H1 (cell line): ENCODE results near the gene SAT2. TPM values are rescaled to one million over a fixed set of nuclear protein-coding genes. Genes with fewer than 3 reads are reported as not detected.

Source experiments
- CHD7 ChIP-seq: fragments of 300-600 bp; sonication (generic); IDR thresholded peaks from 2 replicates; pipeline ENCODE4 v1.7.1; 2012; ENCODE audit warnings: low read length, moderate library complexity, mild to moderate bottlenecking, inconsistent platforms; ENCODE audit not compliant: insufficient replicate concordance
- CTCF ChIP-seq, 3 experiments: IDR thresholded peaks; 1 replicate in 2 of 3; 2 replicates in 1 of 3; pipeline versions ENCODE4 v1.5.1 to v1.6.1; 2011; ENCODE audit warnings: low read length in 3 of 3, mild to moderate bottlenecking in 3 of 3, inconsistent platforms in 2 of 3, low read depth in 1 of 3, moderate library complexity in 1 of 3; ENCODE audit not compliant: insufficient read depth in 1 of 3; ENCODE audit errors: control extremely low read depth in 1 of 3
- EP300 ChIP-seq, 2 experiments: IDR thresholded peaks; 1 replicate in 1 of 2; 2 replicates in 1 of 2; pipeline ENCODE4 v1.6.1; 2011 to 2012; ENCODE audit warnings: low read depth in 2 of 2, low read length in 2 of 2, mild to moderate bottlenecking in 2 of 2, borderline replicate concordance in 1 of 2, inconsistent platforms in 1 of 2, moderate library complexity in 1 of 2
- NANOG ChIP-seq: IDR thresholded peaks from 2 replicates; pipeline ENCODE4 v1.6.1; 2011; ENCODE audit warnings: low read length, low read depth, mild to moderate bottlenecking, inconsistent platforms; ENCODE audit not compliant: insufficient read depth, poor library complexity, severe bottlenecking
- RBBP5 ChIP-seq: IDR thresholded peaks from 2 replicates; pipeline ENCODE4 v1.7.1; 2012; ENCODE audit warnings: low read depth, mild to moderate bottlenecking, inconsistent platforms, low read length, moderate library complexity, borderline replicate concordance
- polyA plus RNA-seq, 7 experiments: library from polyadenylated mRNA; depleted of rRNA in 3 of 7; stranded (reverse) in 5 of 7; unstranded in 2 of 7; fragments of >200 nt in 5 of 7; fragments of 200-250 nt in 2 of 7; gene quantifications; 1 replicate in 5 of 7; 2 replicates in 1 of 7; 4 replicates in 1 of 7; pipeline versions ENCODE4 v1.2.1 to v1.2.3, GENCODE V29; 2011 to 2013; ENCODE audit warnings: missing spikeins in 2 of 7, mixed read lengths in 2 of 7
- total RNA-seq: library from RNA; stranded (reverse); fragmentation: NEBNext Ultra II Directional; extraction: Animal tissue kit (Norgen Biotek cat#: 25700); gene quantifications from 2 replicates; pipeline ENCODE4 v1.2.1, GENCODE V29; 2021

Gene SAT2
- total and polyA plus RNA-seq, 2 of the 8 experiments (the other 6 are each of a cell fraction or from before 2014, with no cell fraction given), result 36.4 to 72.3 TPM

DNA sequence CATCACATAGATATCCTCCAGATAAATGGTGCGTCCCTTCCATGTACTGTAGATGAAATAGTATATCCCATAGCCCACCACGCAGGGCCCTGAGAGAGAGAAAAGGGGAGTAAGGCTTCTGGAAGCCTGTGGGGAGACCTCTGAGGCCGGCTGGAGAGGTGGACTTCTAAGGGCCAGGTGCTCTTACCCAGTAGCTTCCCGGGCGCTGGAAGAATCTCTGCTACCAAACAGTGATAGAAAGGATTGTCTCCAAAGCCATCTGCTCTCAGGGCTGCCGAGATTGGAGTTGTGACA is 718 bp downstream of the SAT2 start (continued):
- TF ChIP-seq CHD7, result no peak
- TF ChIP-seq RBBP5, result no peak
- no peak for TF ChIP-seq NANOG
- no peak for TF ChIP-seq EP300 (IDR thresholded peaks at IDR 0.05; ENCODE audit: borderline replicate concordance in 1 of 2, low read depth in 2 of 2, low read length in 2 of 2)
- TF ChIP-seq CTCF (IDR thresholded peaks at IDR 0.05; ENCODE audit: control extremely low read depth in 1 of 3, insufficient read depth in 1 of 3, low read depth in 1 of 3, low read length in 3 of 3), result no peak
